AG09319 (cell line): ENCODE results near the gene MCAM.

Experiments
- DNase-seq: peaks from one replicate; pipeline ENCODE4 v3.0.0-alpha.2; 2010; ENCODE audit warnings: low read depth; ENCODE audit errors: extremely low read depth
- CTCF ChIP-seq: IDR thresholded peaks from 2 replicates; pipeline ENCODE4 v1.5.1; 2011; ENCODE audit warnings: low read depth, mild to moderate bottlenecking, inconsistent platforms, low read length, moderate library complexity

Gene MCAM

GRCh38 chr11:119309953-119310681 is 6.8 kb downstream of the MCAM start:
- no peak for TF ChIP-seq CTCF
- no peak for DNase-seq

- no peak for TF ChIP-seq CTCF
- DNase-seq, result no peak
These were observed 7.5 kb downstream of the MCAM start for GRCh38 chr11:119309411-119309810.

DNA sequence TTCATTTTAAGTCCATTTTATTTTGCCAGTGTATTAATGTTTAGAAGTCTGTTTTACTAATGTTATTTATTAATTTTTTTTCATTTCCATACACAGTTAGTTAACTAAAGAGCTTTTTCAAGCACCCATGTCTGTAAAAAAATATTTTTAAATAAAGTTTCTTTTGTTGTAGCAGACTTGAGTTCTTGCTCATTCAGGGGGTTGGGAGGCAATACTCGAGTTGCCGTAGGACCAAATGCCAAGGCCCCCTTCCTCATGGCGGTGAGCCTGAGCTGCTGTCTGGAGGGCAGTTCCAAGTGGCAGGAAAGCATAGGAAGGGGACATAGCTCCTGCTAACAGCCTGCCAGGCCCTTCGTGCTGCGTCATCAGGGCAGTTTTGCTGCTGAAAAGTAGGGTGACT is 9.0 kb downstream of the MCAM start:
- DNase-seq, result no peak
- TF ChIP-seq CTCF, result no peak

- DNase-seq, result no peak
- no peak; the same call in 1 of the 2 replicates for TF ChIP-seq CTCF
These were observed 9.7 kb downstream of the MCAM start for GRCh38 chr11:119307219-119307618.

DNA sequence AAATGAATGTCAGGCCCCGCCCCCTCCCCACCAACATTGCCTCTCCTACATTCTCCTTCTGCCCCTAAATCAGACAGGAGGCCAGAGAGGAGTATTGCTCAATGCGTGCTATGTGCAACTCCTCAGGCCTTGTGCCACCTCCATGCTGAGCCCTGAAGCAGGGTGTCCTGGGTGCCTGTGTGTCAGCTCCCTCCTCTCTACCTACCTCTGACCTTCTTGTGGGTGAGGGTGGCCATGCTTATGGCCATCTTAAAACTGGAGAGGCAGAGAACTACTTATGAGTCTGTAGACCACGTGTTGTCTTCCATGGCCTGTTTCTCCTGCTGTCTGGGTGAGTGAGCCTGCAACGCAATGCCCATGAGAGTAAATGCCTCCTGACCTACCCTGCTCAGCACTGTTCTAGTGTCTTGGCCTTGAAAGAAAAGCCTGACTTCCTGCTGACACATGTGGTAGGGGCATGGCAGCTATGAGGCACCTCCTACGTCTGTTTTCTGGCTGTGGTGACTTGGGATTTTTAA is 10.5 kb downstream of the MCAM start:
- TF ChIP-seq CTCF, result no peak
- no peak for DNase-seq

- no peak for DNase-seq
- TF ChIP-seq CTCF, result no peak
These were observed 11.2 kb downstream of the MCAM start for GRCh38 chr11:119305556-119306372.

DNA sequence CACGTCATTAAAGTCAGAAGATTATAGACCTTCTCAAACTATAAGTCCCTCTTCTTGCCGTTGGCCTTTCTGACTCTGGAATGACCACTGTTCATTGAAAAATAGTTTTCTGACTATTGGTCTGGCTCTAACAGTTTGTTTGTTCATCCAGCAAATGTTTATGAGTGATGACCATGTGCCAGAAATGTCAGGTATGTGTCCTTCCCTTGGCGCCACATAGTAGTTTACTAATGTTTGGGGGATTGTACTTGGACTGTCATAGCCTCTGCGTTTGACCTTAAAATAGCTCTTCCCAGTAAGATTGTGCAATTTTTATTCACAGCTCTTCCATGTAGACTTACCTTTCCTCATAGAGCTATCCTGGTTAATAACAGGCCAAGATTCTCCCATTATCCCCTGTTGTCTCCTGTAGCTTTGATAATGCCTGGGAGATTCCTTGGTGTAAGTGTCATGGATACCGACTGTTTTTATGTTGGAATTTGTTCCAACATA is 13.7 kb downstream of the MCAM start:
- no peak for DNase-seq
- TF ChIP-seq CTCF, result no peak
